ENCODE data around the gene TMEM203. TPM values are rescaled to one million over a fixed set of nuclear protein-coding genes. Genes with fewer than 3 reads are reported as not detected.

Gene TMEM203
- total RNA-seq, 1 experiment from 2014 or later, result 35.5 TPM

GRCh38 chr9:137178939-137179630 lies 26.4 kb downstream of the TMEM203 start:
- Histone ChIP-seq H2BK120ac (ENCODE audit: low read depth, low read length, poor library complexity, severe bottlenecking) (no peak overlapping the region), H3K14ac (ENCODE audit: insufficient read depth, low read length) (no peak overlapping the region), H2BK5ac (ENCODE audit: insufficient read length, low read length) (no peak overlapping the region), H4K5ac (ENCODE audit: insufficient read length, low read depth, low read length) (no peak overlapping the region), H3K9ac (ENCODE audit: extremely low read depth, insufficient read length, low read length) (no peak overlapping the region), H2BK12ac (ENCODE audit: insufficient read length, low read depth, low read length) (no peak overlapping the region), H4K8ac (replicated peaks; ENCODE audit: insufficient read length, low read depth, low read length) (no peak overlapping the region), H4K20me1 (ENCODE audit: control insufficient read depth, insufficient read depth, insufficient read length) (peaks cover 2% of the 10 kb centered on the region), H3T11ph (ENCODE audit: low read length) (no peak overlapping the region), H3K27me3 (ENCODE audit: insufficient read depth, low read length) (no peaks in the 10 kb centered on the region), H3K79me2 (ENCODE audit: insufficient read depth, low read length) (no peaks in the 10 kb centered on the region), H3K27ac (ENCODE audit: insufficient read length, low read depth, low read length) (no peak overlapping the region), H3K4ac (ENCODE audit: low read depth, low read length) (no peak overlapping the region), H3K23me2 (ENCODE audit: insufficient read length, low read depth, low read length, poor library complexity, severe bottlenecking) (no peaks in the 10 kb centered on the region), H2BK20ac (ENCODE audit: low read depth, low read length, poor library complexity, severe bottlenecking) (no peak overlapping the region), H3K4me2 (ENCODE audit: insufficient read depth, insufficient read length, low read length) (no peak overlapping the region), H2AK5ac (ENCODE audit: insufficient read length, low read length) (no peak overlapping the region), H2AFZ (ENCODE audit: low read length) (no peak overlapping the region), H3K79me1 (ENCODE audit: insufficient read depth, low read depth, low read length, poor library complexity, severe bottlenecking) (no peaks in the 10 kb centered on the region), H3K4me1 (ENCODE audit: insufficient read depth, low read length) (no peaks in the 10 kb centered on the region), H2BK15ac (ENCODE audit: low read depth, low read length) (no peak overlapping the region), H3K9me3 (ENCODE audit: control insufficient read depth, low read depth, low read length) (no peaks in the 10 kb centered on the region), H3K56ac (ENCODE audit: insufficient read length, low read depth, low read length) (no peak overlapping the region), H3K18ac (ENCODE audit: insufficient read length, low read depth, low read length) (no peak overlapping the region), H4K91ac (ENCODE audit: insufficient read length, low read depth, low read length) (no peak overlapping the region), H3K23ac (ENCODE audit: insufficient read length, low read depth, low read length) (no peak overlapping the region)
- no peaks in the 10 kb centered on the region for H3K9me3 Mint-ChIP-seq
- peaks cover 18% of the 10 kb centered on the region for H3K27me3 Mint-ChIP-seq (ENCODE audit: low read depth)
- peaks cover 5 to 33% (median 26%) of the 10 kb centered on the region in 3 experiments; a peak in 6 of 7 replicates for H3K36me3 Mint-ChIP-seq (ENCODE audit: insufficient read depth in 1 of 3, low read depth in 3 of 3)
- no peak overlapping the region for H3K27ac Mint-ChIP-seq
- peak overlapping the region in 1 of 2 experiments; percentile 4; a peak in 1 of 5 replicates for H3K4me3 Mint-ChIP-seq
- no peak for DNase-seq
- H3K4me1 Mint-ChIP-seq, result peaks cover 0 to 7% of the 10 kb centered on the region in 2 experiments; a peak in 3 of 4 replicates
- no peak for TF ChIP-seq CTCF (conservative IDR thresholded peaks at IDR 0.05)
- no CpG with 5 or more reads among the region's 19 CpGs for WGBS (ENCODE audit: extremely low coverage, insufficient read length, low lambda C conversion rate)
